IMR-90 (cell line): ENCODE measurements around the gene KCNMA1. TPM values are rescaled to one million over a fixed set of nuclear protein-coding genes. Genes with fewer than 3 reads are reported as not detected.
A peak's percentile ranks its signal among the peaks of the same experiment; 100 is the strongest.

Experiments
- ATAC-seq: fragments of 200-7000 bp; cut with Tn5 transposase; 2 replicates; pipeline ENCODE4 v1.9.1; 2020; ENCODE audit warnings: low read depth, mild to moderate bottlenecking, moderate library complexity
- BruUV-seq: library from RNA; stranded (reverse); fragments of 400-500 nt; replicated peaks from 2 replicates; lab custom pipeline; 2021; lab: Mats Ljungman, UMichigan
- CTCF ChIA-PET: fragments of 300-600 bp; formaldehyde crosslinking; extraction: SDS; loops from one replicate; lab custom pipeline; 2021; ENCODE audit warnings: antibody characterized with exemption; lab: Yijun Ruan, JAX
- POLR2A ChIA-PET: fragments of 300-600 bp; sonication (Branson Sonifier 250); formaldehyde crosslinking; loops from one replicate; lab custom pipeline; 2022; ENCODE audit warnings: antibody characterized with exemption; ENCODE audit not compliant: unreplicated experiment; lab: Charles Lee
- DNase-seq: peaks from one replicate; pipeline ENCODE4 v3.0.0; 2013
- H2AFZ ChIP-seq: replicated peaks from 2 replicates; pipeline ENCODE3; 2013; ENCODE audit warnings: low read length, mild to moderate bottlenecking; ENCODE audit not compliant: poor library complexity
- H2AK5ac ChIP-seq: 2 replicates; pipeline ENCODE4 v1.6.1; 2013; ENCODE audit warnings: low read depth, low read length, inconsistent platforms
- H2AK9ac ChIP-seq: replicated peaks from 2 replicates; pipeline ENCODE3; 2013; ENCODE audit warnings: mild to moderate bottlenecking, low read depth, low read length, moderate library complexity; ENCODE audit not compliant: poor library complexity
- H2BK120ac ChIP-seq: 2 replicates; pipeline ENCODE4 v1.6.1; 2013; ENCODE audit warnings: low read depth, low read length, inconsistent platforms
- H2BK15ac ChIP-seq: 3 replicates; pipeline ENCODE4 v1.6.1; 2013; ENCODE audit warnings: low read depth, low read length, inconsistent platforms
- H2BK20ac ChIP-seq: 2 replicates; pipeline ENCODE4 v1.6.1; 2013; ENCODE audit warnings: low read depth, mild to moderate bottlenecking, inconsistent platforms, low read length, moderate library complexity
- H2BK5ac ChIP-seq: 2 replicates; pipeline ENCODE4 v1.6.1; 2013; ENCODE audit warnings: mild to moderate bottlenecking, low read depth, low read length, inconsistent platforms; ENCODE audit not compliant: poor library complexity, severe bottlenecking
- H3K14ac ChIP-seq: replicated peaks from 2 replicates; pipeline ENCODE4 v1.6.1; 2013; ENCODE audit warnings: low read depth, low read length, inconsistent platforms
- H3K18ac ChIP-seq: 2 replicates; pipeline ENCODE4 v1.6.1; 2013; ENCODE audit warnings: low read depth, low read length, control low read depth
- H3K23ac ChIP-seq: 2 replicates; pipeline ENCODE4 v1.6.1; 2013; ENCODE audit warnings: low read depth, low read length, inconsistent platforms
- H3K27ac ChIP-seq: 2 replicates; pipeline ENCODE4 v1.5.1; 2013; ENCODE audit warnings: mild to moderate bottlenecking, control low read depth, low read length; ENCODE audit not compliant: insufficient read depth
- H3K27me3 ChIP-seq: 2 replicates; pipeline ENCODE4 v1.6.1; 2013; ENCODE audit warnings: low read length; ENCODE audit not compliant: control insufficient read depth, insufficient read depth
- H3K36me3 ChIP-seq: 2 replicates; pipeline ENCODE4 v1.6.1; 2013; ENCODE audit warnings: low read length, mixed read lengths; ENCODE audit not compliant: control insufficient read depth, insufficient read depth
- H3K4ac ChIP-seq: 2 replicates; pipeline ENCODE4 v1.6.1; 2013; ENCODE audit warnings: low read depth, low read length, inconsistent platforms
- H3K4me1 ChIP-seq: 2 replicates; pipeline ENCODE4 v1.6.1; 2013; ENCODE audit warnings: low read length, mixed read lengths; ENCODE audit not compliant: control insufficient read depth, insufficient read depth
- H3K4me2 ChIP-seq: 2 replicates; pipeline ENCODE4 v1.6.1; 2013; ENCODE audit warnings: low read depth, mild to moderate bottlenecking, control low read depth, low read length, moderate library complexity
- H3K4me3 ChIP-seq: 2 replicates; pipeline ENCODE4 v1.5.1; 2013; ENCODE audit warnings: low read depth, mild to moderate bottlenecking, control low read depth, low read length, moderate library complexity; ENCODE audit not compliant: insufficient read depth
- H3K56ac ChIP-seq: 2 replicates; pipeline ENCODE4 v1.6.1; 2013; ENCODE audit warnings: low read length, inconsistent platforms; ENCODE audit not compliant: insufficient read depth; ENCODE audit errors: extremely low read depth
- H3K79me1 ChIP-seq, 2 experiments: 2 replicates each; pipeline ENCODE4 v1.6.1; 2013; ENCODE audit warnings: low read length in 2 of 2, inconsistent platforms in 1 of 2, low read depth in 1 of 2
- H3K9ac ChIP-seq: 2 replicates; pipeline ENCODE4 v1.6.1; 2013; ENCODE audit warnings: low read depth, low read length, control low read depth
- H3K9me1 ChIP-seq: 2 replicates; pipeline ENCODE4 v1.6.1; 2013; ENCODE audit warnings: low read length, inconsistent platforms; ENCODE audit not compliant: insufficient read depth
- H3K9me3 ChIP-seq: 2 replicates; pipeline ENCODE4 v1.6.1; 2013; ENCODE audit warnings: low read length; ENCODE audit not compliant: control insufficient read depth, insufficient read depth
- H4K20me1 ChIP-seq: 2 replicates; pipeline ENCODE4 v1.6.1; 2013; ENCODE audit warnings: low read length, inconsistent platforms; ENCODE audit not compliant: insufficient read depth
- H4K5ac ChIP-seq: 2 replicates; pipeline ENCODE4 v1.6.1; 2013; ENCODE audit warnings: mild to moderate bottlenecking, low read depth, low read length, control low read depth
- H4K8ac ChIP-seq, 2 experiments: 2 replicates each; pipeline ENCODE4 v1.6.1; 2013; ENCODE audit warnings: low read depth in 2 of 2, low read length in 2 of 2, control low read depth in 1 of 2, inconsistent platforms in 1 of 2
- H4K91ac ChIP-seq: 2 replicates; pipeline ENCODE4 v1.6.1; 2013; ENCODE audit warnings: low read depth, low read length, inconsistent platforms; ENCODE audit not compliant: insufficient read depth
- CEBPB ChIP-seq: IDR thresholded peaks from 2 replicates; pipeline ENCODE4 v1.6.1; 2012; ENCODE audit warnings: low read depth, low read length, improper control_type of control experiment
- CHD1 ChIP-seq: IDR thresholded peaks from 2 replicates; pipeline ENCODE4 v1.6.1; 2012; ENCODE audit warnings: low read depth, low read length, improper control_type of control experiment
- WGBS, 2 experiments: methylation state at CpG; one replicate each; pipeline versions ENCODE4 v1.1.5 to v1.1.7; 2013; ENCODE audit warnings: missing lambda C conversion rate in 2 of 2; ENCODE audit not compliant: insufficient read length in 1 of 2; ENCODE audit errors: extremely low coverage in 2 of 2; 5-methylcytosine and 5-hydroxymethylcytosine counted together
- dilution Hi-C: fragments of 300-500 bp; cut with HindIII; formaldehyde crosslinking; loops from one replicate; pipeline ENCODE4 v1.14.3; 2018; ENCODE audit warnings: low sequenced_read_pairs; ENCODE audit not compliant: unreplicated experiment
- in situ Hi-C: fragments of 300-500 bp; cut with MboI; formaldehyde crosslinking; loops from 3 replicates; pipeline ENCODE4 v1.14.3; 2019; ENCODE audit warnings: low sequenced_read_pairs, inconsistent platforms, mixed read lengths
- intact Hi-C: fragments of 100-400 bp; cut with micrococcal nuclease; formaldehyde crosslinking; loops from 2 replicates; pipeline ENCODE4 v1.10.0; 2022
- polyA plus RNA-seq, 3 experiments: library from polyadenylated mRNA; depleted of rRNA; stranded (reverse); fragments of >200 nt; gene quantifications; 2 replicates each; pipeline ENCODE4 v1.2.3, GENCODE V29; 2012; ENCODE audit warnings: low replicate concordance in 1 of 3
- total RNA-seq: library from RNA; depleted of rRNA; stranded (reverse); fragments of >200 nt; gene quantifications from 2 replicates; pipeline ENCODE4 v1.2.3, GENCODE V29; 2012

The KCNMA1 gene
- total and polyA plus RNA-seq, 2 of the 4 experiments (the other 2 are of a cell fraction): 25.6 to 29.6 TPM

GRCh38 chr10:77671594-77672252 is 34.1 kb upstream of the KCNMA1 start:
- Histone ChIP-seq H2AFZ (no peak overlapping the region), H4K8ac (no peak overlapping the region), H3K9me1 (no peaks in the 10 kb centered on the region), H3K56ac (no peak overlapping the region), H3K4me3 (no peak overlapping the region), H3K9ac (no peak overlapping the region), H2AK9ac (no peak overlapping the region), H2BK15ac (no peak overlapping the region), H3K4ac (no peak overlapping the region), H3K27ac (no peak overlapping the region), H3K4me1 (peaks cover 2% of the 10 kb centered on the region; the same call in 1 of the 2 replicates), H4K5ac (no peak overlapping the region), H4K20me1 (no peaks in the 10 kb centered on the region), H2BK20ac (no peak overlapping the region), H3K27me3 (peaks cover 33% of the 10 kb centered on the region), H3K79me1 (no peaks in the 10 kb centered on the region), H3K18ac (no peak overlapping the region), H2BK5ac (no peak overlapping the region), H3K36me3 (no peaks in the 10 kb centered on the region), H2BK120ac (no peak overlapping the region), H2AK5ac (no peak overlapping the region), H3K4me2 (no peak overlapping the region), H3K23ac (no peak overlapping the region), H3K9me3 (no peaks in the 10 kb centered on the region), H3K14ac (no peak overlapping the region), H4K91ac (no peak overlapping the region)
- DNase-seq (no peak), ATAC-seq (no peak)
- CTCF ChIA-PET: no interaction called here
- TF ChIP-seq CEBPB (peak; percentile 69), CHD1 (no peak)
- dilution Hi-C loops: no loop called here
- POLR2A ChIA-PET: no interaction called here
- BruUV-seq: no TSS peak
- 66% methylated on average over 4 of the region's 10 CpGs; no CpG with 5 or more reads in 1 of the 2 experiments for WGBS, 2 experiments
- in situ Hi-C loops: no loop called here
- intact Hi-C loops: no loop called here
